ENCODE measurements around the gene MTIF2. TPM values are rescaled to one million over a fixed set of nuclear protein-coding genes. Genes with fewer than 3 reads are reported as not detected.

The MTIF2 gene
- total and polyA plus RNA-seq, 9 of the 15 experiments (the other 6 are each of a cell fraction or from before 2014, with no cell fraction given), result 58.7 to 143 (median 105) TPM

DNA sequence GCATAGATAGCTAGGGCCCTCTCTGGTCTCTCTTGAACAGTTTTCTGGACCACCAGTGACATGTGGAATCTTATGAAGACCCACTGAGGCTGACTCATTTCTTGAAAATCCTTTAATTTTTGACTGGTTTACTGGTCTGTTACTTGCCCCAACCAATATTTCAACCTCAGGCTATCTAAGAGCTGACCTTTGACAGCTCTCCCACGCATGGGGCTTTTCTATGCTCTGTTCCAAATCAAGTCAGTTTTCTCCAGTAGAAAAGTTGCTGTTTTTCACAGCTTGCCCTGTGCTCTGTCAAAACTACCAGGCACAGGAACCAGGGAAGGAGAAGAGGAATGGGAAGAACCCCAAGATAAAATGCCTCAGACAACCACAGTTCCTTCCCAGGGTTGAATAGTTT is 46.0 kb upstream of the MTIF2 start:
- Histone ChIP-seq H3K9ac (ENCODE audit: insufficient read depth in 1 of 2, low read depth in 2 of 2, low read length in 2 of 2) (no peak overlapping the region), H4K20me1 (replicated peaks; ENCODE audit: control insufficient read depth, insufficient read depth, low read length) (no peaks in the 10 kb centered on the region), H3K9me1 (ENCODE audit: control insufficient read depth, insufficient read depth, low read length) (no peaks in the 10 kb centered on the region), H3K9me3 (replicated peaks; ENCODE audit: control insufficient read depth, insufficient read depth, low read depth, low read length) (no peaks in the 10 kb centered on the region), H3K4me1 (replicated peaks in 1 of 2; ENCODE audit: control insufficient read depth in 2 of 2, insufficient read depth in 2 of 2, low read length in 2 of 2) (no peaks in the 10 kb centered on the region), H3K79me2 (ENCODE audit: control insufficient read depth, insufficient read depth, low read length) (no peaks in the 10 kb centered on the region), H3K27ac (ENCODE audit: extremely low read depth, low read depth, low read length) (no peak overlapping the region), H3K36me3 (ENCODE audit: control insufficient read depth, insufficient read depth, low read length) (peaks cover 79% of the 10 kb centered on the region), H2AFZ (ENCODE audit: low read depth, low read length) (no peak overlapping the region), H3K4me3 (no peak overlapping the region), H3K4me2 (ENCODE audit: insufficient read depth, low read length) (no peak overlapping the region), H3K27me3 (ENCODE audit: control insufficient read depth in 2 of 2, insufficient read depth in 2 of 2, low read length in 2 of 2) (no peaks in the 10 kb centered on the region)
- WGBS (ENCODE audit: insufficient coverage, low coverage, missing lambda C conversion rate), result 62% methylated on average over 1 of the region's 1 CpG
- FAIRE-seq (no peak), DNase-seq (ENCODE audit: extremely low read depth in 1 of 4, low spot score in 3 of 4) (no peak), ATAC-seq (no peak; the same call in 2 of the 3 replicates)
- intact Hi-C loops (cut with micrococcal nuclease), result no loop called here
- BruUV-seq (replicated peaks), result no TSS peak
- CTCF ChIA-PET (ENCODE audit: low intra/inter-chr PET ratio), result interaction anchor here (0.6 kb wide), 1 partner anchor 571 kb away, joined by 3 read pairs; no protein-coding TSS in a partner anchor
- in situ Hi-C loops (cut with MboI), result no loop called here
- TF ChIP-seq MYBL2 (IDR thresholded peaks at IDR 0.05; ENCODE audit: low read depth) (no peak), MYBL2 (CRISPR knock-in tag; IDR thresholded peaks at IDR 0.05; ENCODE audit: borderline replicate concordance) (no peak), POLR3G (IDR thresholded peaks at IDR 0.05; ENCODE audit: extremely low read depth, insufficient read length, insufficient replicate concordance) (no peak), PCBP1 (IDR thresholded peaks at IDR 0.05; ENCODE audit: low read depth, low read length, poor library complexity, severe bottlenecking) (no peak), PTBP1 (IDR thresholded peaks at IDR 0.05; ENCODE audit: low read depth, low read length) (no peak), ZFX (CRISPR knock-in tag; IDR thresholded peaks at IDR 0.05) (no peak), KLF1 (tag; IDR thresholded peaks at IDR 0.05) (no peak), CHD1 (IDR thresholded peaks at IDR 0.05; ENCODE audit: low read length) (no peak), NFIC (IDR thresholded peaks at IDR 0.05) (no peak), NFE2L1 (tag; IDR thresholded peaks at IDR 0.05; ENCODE audit: borderline replicate concordance, low read depth) (no peak)
- TF ChIP-seq, protein P1, sequence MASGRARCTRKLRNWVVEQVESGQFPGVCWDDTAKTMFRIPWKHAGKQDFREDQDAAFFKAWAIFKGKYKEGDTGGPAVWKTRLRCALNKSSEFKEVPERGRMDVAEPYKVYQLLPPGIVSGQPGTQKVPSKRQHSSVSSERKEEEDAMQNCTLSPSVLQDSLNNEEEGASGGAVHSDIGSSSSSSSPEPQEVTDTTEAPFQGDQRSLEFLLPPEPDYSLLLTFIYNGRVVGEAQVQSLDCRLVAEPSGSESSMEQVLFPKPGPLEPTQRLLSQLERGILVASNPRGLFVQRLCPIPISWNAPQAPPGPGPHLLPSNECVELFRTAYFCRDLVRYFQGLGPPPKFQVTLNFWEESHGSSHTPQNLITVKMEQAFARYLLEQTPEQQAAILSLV (tag; IDR thresholded peaks at IDR 0.05), result no peak
- TF ChIP-seq, protein P2, sequence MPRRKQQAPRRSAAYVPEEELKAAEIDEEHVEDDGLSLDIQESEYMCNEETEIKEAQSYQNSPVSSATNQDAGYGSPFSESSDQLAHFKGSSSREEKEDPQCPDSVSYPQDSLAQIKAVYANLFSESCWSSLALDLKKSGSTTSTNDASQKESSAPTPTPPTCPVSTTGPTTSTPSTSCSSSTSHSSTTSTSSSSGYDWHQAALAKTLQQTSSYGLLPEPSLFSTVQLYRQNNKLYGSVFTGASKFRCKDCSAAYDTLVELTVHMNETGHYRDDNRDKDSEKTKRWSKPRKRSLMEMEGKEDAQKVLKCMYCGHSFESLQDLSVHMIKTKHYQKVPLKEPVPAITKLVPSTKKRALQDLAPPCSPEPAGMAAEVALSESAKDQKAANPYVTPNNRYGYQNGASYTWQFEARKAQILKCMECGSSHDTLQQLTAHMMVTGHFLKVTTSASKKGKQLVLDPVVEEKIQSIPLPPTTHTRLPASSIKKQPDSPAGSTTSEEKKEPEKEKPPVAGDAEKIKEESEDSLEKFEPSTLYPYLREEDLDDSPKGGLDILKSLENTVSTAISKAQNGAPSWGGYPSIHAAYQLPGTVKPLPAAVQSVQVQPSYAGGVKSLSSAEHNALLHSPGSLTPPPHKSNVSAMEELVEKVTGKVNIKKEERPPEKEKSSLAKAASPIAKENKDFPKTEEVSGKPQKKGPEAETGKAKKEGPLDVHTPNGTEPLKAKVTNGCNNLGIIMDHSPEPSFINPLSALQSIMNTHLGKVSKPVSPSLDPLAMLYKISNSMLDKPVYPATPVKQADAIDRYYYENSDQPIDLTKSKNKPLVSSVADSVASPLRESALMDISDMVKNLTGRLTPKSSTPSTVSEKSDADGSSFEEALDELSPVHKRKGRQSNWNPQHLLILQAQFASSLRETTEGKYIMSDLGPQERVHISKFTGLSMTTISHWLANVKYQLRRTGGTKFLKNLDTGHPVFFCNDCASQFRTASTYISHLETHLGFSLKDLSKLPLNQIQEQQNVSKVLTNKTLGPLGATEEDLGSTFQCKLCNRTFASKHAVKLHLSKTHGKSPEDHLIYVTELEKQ (CRISPR knock-in tag; IDR thresholded peaks at IDR 0.05), result no peak
- TF ChIP-seq, protein P3, sequence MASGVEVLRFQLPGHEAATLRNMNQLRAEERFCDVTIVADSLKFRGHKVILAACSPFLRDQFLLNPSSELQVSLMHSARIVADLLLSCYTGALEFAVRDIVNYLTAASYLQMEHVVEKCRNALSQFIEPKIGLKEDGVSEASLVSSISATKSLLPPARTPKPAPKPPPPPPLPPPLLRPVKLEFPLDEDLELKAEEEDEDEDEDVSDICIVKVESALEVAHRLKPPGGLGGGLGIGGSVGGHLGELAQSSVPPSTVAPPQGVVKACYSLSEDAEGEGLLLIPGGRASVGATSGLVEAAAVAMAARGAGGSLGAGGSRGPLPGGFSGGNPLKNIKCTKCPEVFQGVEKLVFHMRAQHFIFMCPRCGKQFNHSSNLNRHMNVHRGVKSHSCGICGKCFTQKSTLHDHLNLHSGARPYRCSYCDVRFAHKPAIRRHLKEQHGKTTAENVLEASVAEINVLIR (CRISPR knock-in tag; IDR thresholded peaks at IDR 0.05), result no peak
- POLR2A ChIA-PET, result interaction anchor here (1.7 to 2.7 kb wide), 2 partner anchors 10 to 21 kb away, joined by 7 to 11 read pairs; no protein-coding TSS in a partner anchor
